Measurements from ENCODE around the gene ASS1.

DNA sequence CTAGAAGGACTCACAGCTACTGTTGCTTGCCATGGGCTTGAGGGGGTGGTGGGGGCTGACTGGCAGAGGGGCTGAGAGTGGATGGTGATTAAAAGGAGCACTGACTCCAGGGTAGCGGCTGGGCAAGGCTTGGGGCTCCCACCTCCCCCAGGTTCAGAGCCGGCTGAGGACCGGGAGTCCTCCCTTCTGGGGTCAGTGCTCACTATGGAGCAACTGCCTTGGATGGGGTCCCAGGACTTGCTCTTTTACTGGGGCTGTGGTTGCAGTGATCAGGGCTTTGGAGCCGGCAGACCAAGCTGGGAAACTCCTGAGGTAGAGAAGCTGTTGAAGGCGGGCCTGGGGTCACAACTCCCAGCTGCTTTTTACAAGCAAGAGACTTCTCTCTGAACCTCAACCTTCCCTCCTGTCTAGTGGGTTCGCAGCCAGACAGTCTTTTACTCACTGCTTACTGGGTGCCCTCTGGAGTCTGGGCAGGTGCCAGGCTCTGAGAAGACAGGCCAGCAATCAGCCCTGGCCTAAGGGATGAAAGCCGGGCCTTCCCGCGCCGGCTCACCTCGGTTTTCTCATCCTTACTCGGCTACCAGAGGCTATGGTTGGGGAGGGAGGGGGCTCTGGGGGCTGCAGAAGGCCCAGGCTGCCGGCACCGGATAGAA is 795 bp upstream of the ASS1 start:
- TF ChIP-seq HNF4A (CRISPR knock-in tag; IDR thresholded peaks at IDR 0.05) (no peak), EP300 (IDR thresholded peaks at IDR 0.05; ENCODE audit: low read depth in 2 of 2, low read length in 2 of 2) (no peak), EP300 (CRISPR knock-in tag; IDR thresholded peaks at IDR 0.05; ENCODE audit: borderline replicate concordance) (no peak), KAT7 (CRISPR knock-in tag; IDR thresholded peaks at IDR 0.05; ENCODE audit: borderline replicate concordance) (no peak), SP1 (IDR thresholded peaks at IDR 0.05) (no peak), SP1 (CRISPR knock-in tag; IDR thresholded peaks at IDR 0.05) (no peak), ZNF510 (CRISPR knock-in tag; IDR thresholded peaks at IDR 0.05; ENCODE audit: low read depth) (no peak), ZNF781 (CRISPR knock-in tag; IDR thresholded peaks at IDR 0.05; ENCODE audit: borderline replicate concordance, not compliant biosample characterization) (no peak), MYC (CRISPR knock-in tag; IDR thresholded peaks at IDR 0.05; ENCODE audit: borderline replicate concordance) (no peak)

Measured in HepG2 (cell line).